RWPE1 (cell line): ENCODE results near the gene ATP8A2.
A peak's percentile ranks its signal among the peaks of the same experiment; 100 is the strongest.

ENCODE experiments used
- CTCF ChIA-PET: fragments of 350-600 bp; sonication (Branson Sonifier 250); formaldehyde crosslinking; extraction: SDS; loops from one replicate; lab custom pipeline; 2021; lab: Yijun Ruan, JAX
- POLR2A ChIA-PET: fragments of 400-600 bp; formaldehyde crosslinking; extraction: SDS; loops from one replicate; lab custom pipeline; 2020; ENCODE audit warnings: antibody characterized with exemption; ENCODE audit not compliant: low non-redundant PET; lab: Yijun Ruan, JAX
- DNase-seq: peaks from one replicate; pipeline ENCODE4 v3.0.0; 2012; ENCODE audit warnings: low spot score
- H3K27ac ChIP-seq: fragments of 450-650 bp; 2 replicates; pipeline ENCODE4 v1.5.1; 2017
- CTCF ChIP-seq: fragments of 450-650 bp; conservative IDR thresholded peaks from 2 replicates; pipeline ENCODE4 v1.5.1; 2017; ENCODE audit warnings: low read depth, mild to moderate bottlenecking

Gene ATP8A2

GRCh38 chr13:25846222-25846984 lies 474.6 kb downstream of the ATP8A2 start:
- ChIA-PET CTCF (interaction anchor here (0.7 to 0.8 kb wide), 2 partner anchors 11 to 14 kb away, joined by 3 to 8 read pairs; no protein-coding TSS in a partner anchor), POLR2A (no interaction called here)
- DNase-seq: peak; percentile 13
- H3K27ac ChIP-seq: no peak overlapping the region
- no peak for TF ChIP-seq CTCF

- no peak for DNase-seq
- POLR2A ChIA-PET: no interaction called here
- H3K27ac ChIP-seq: no peak overlapping the region
- TF ChIP-seq CTCF: no peak
- CTCF ChIA-PET: no interaction called here
Measured at GRCh38 chr13:25847145-25847544, 475.4 kb downstream of the ATP8A2 start.

GRCh38 chr13:25847635-25848626 lies 476.2 kb downstream of the ATP8A2 start:
- POLR2A ChIA-PET: no interaction called here
- CTCF ChIA-PET: no interaction called here
- no peak overlapping the region for H3K27ac ChIP-seq
- no peak for DNase-seq
- no peak for TF ChIP-seq CTCF

GRCh38 chr13:25848812-25849745 lies 477.3 kb downstream of the ATP8A2 start:
- ChIA-PET CTCF (no interaction called here), POLR2A (no interaction called here)
- H3K27ac ChIP-seq: no peak overlapping the region
- TF ChIP-seq CTCF: no peak
- no peak for DNase-seq

GRCh38 chr13:25857830-25858229 lies 486.1 kb downstream of the ATP8A2 start:
- TF ChIP-seq CTCF: no peak
- DNase-seq: no peak
- no peak overlapping the region for H3K27ac ChIP-seq
- ChIA-PET POLR2A (no interaction called here), CTCF (interaction anchor here (0.6 to 1.1 kb wide), 3 partner anchors 12 to 1649 kb away, joined by 3 to 4 read pairs (median 3); no protein-coding TSS in a partner anchor)
